ENCODE results near the gene OVCH2.
"Not testable (repeated sequence)": the region's sequence is repeated elsewhere in the genome, so short reads cannot be mapped to it uniquely, and the experiment has no call there.

The OVCH2 gene

GRCh38 chr11:7671347-7672215 lies 34.7 kb downstream of the OVCH2 start:
- H3K9me3 ChIP-seq (ENCODE audit: control insufficient read depth in 2 of 2, low read length in 2 of 2), result no peaks in the 10 kb centered on the region
- H3K27ac ChIP-seq (ENCODE audit: low read length), result no peak overlapping the region
- H3K9ac ChIP-seq (ENCODE audit: low read length in 2 of 2), result no peak overlapping the region
- no peak overlapping the region for H3K4me3 ChIP-seq (ENCODE audit: low read length in 2 of 2)
- peaks cover 12 to 22% of the 10 kb centered on the region in 2 donors for H3K27me3 ChIP-seq (ENCODE audit: control insufficient read depth in 1 of 2, insufficient read depth in 2 of 2, low read length in 2 of 2)
- H3K4me1 ChIP-seq (ENCODE audit: control insufficient read depth, insufficient read depth, low read length), result peaks cover 10% of the 10 kb centered on the region
- H3K36me3 ChIP-seq (ENCODE audit: control insufficient read depth in 2 of 2, insufficient read depth in 2 of 2, low read length in 2 of 2), result no peaks in the 10 kb centered on the region

- Histone ChIP-seq H3K9me3 (ENCODE audit: control insufficient read depth in 2 of 2, low read length in 2 of 2) (no peaks in the 10 kb centered on the region), H3K4me1 (ENCODE audit: control insufficient read depth, insufficient read depth, low read length) (peaks cover 10% of the 10 kb centered on the region), H3K27ac (ENCODE audit: low read length) (no peak overlapping the region), H3K36me3 (ENCODE audit: control insufficient read depth in 2 of 2, insufficient read depth in 2 of 2, low read length in 2 of 2) (no peaks in the 10 kb centered on the region), H3K4me3 (ENCODE audit: low read length in 2 of 2) (no peak overlapping the region), H3K9ac (ENCODE audit: low read length in 2 of 2) (no peak overlapping the region), H3K27me3 (ENCODE audit: control insufficient read depth in 1 of 2, insufficient read depth in 2 of 2, low read length in 2 of 2) (peaks cover 12 to 22% of the 10 kb centered on the region in 2 donors)
Measured at GRCh38 chr11:7670641-7671040, 35.6 kb downstream of the OVCH2 start.

GRCh38 chr11:7668911-7669310 lies 37.4 kb downstream of the OVCH2 start:
- Histone ChIP-seq H3K36me3 (ENCODE audit: control insufficient read depth in 2 of 2, insufficient read depth in 2 of 2, low read length in 2 of 2) (no peaks in the 10 kb centered on the region), H3K9ac (ENCODE audit: low read length in 2 of 2) (no peak overlapping the region), H3K9me3 (ENCODE audit: control insufficient read depth in 2 of 2, low read length in 2 of 2) (no peaks in the 10 kb centered on the region), H3K27me3 (ENCODE audit: control insufficient read depth in 1 of 2, insufficient read depth in 2 of 2, low read length in 2 of 2) (peaks cover 6 to 12% of the 10 kb centered on the region in 2 donors), H3K4me3 (ENCODE audit: low read length in 2 of 2) (no peak overlapping the region), H3K27ac (ENCODE audit: low read length) (no peak overlapping the region), H3K4me1 (ENCODE audit: control insufficient read depth, insufficient read depth, low read length) (peaks cover 9% of the 10 kb centered on the region)

GRCh38 chr11:7668464-7668863 lies 37.8 kb downstream of the OVCH2 start:
- Histone ChIP-seq H3K9me3 (ENCODE audit: control insufficient read depth in 2 of 2, low read length in 2 of 2) (no peaks in the 10 kb centered on the region), H3K4me1 (ENCODE audit: control insufficient read depth, insufficient read depth, low read length) (peaks cover 6% of the 10 kb centered on the region), H3K4me3 (ENCODE audit: low read length in 2 of 2) (no peak overlapping the region), H3K36me3 (ENCODE audit: control insufficient read depth in 2 of 2, insufficient read depth in 2 of 2, low read length in 2 of 2) (no peaks in the 10 kb centered on the region), H3K27me3 (ENCODE audit: control insufficient read depth in 1 of 2, insufficient read depth in 2 of 2, low read length in 2 of 2) (peaks cover 6 to 7% of the 10 kb centered on the region in 2 donors), H3K9ac (ENCODE audit: low read length in 2 of 2) (no peak overlapping the region), H3K27ac (ENCODE audit: low read length) (no peak overlapping the region)

GRCh38 chr11:7667460-7667859 lies 38.8 kb downstream of the OVCH2 start:
- H3K36me3 ChIP-seq (ENCODE audit: control insufficient read depth in 2 of 2, insufficient read depth in 2 of 2, low read length in 2 of 2), result no peaks in the 10 kb centered on the region
- no peaks in the 10 kb centered on the region for H3K9me3 ChIP-seq (ENCODE audit: control insufficient read depth in 2 of 2, low read length in 2 of 2)
- no peak overlapping the region for H3K9ac ChIP-seq (ENCODE audit: low read length in 2 of 2)
- no peak overlapping the region for H3K27ac ChIP-seq (ENCODE audit: low read length)
- H3K4me3 ChIP-seq (ENCODE audit: low read length in 2 of 2), result no peak overlapping the region
- no peaks in the 10 kb centered on the region for H3K27me3 ChIP-seq (ENCODE audit: control insufficient read depth in 1 of 2, insufficient read depth in 2 of 2, low read length in 2 of 2)
- H3K4me1 ChIP-seq (ENCODE audit: control insufficient read depth, insufficient read depth, low read length), result no peaks in the 10 kb centered on the region

GRCh38 chr11:7666292-7666866 lies 39.9 kb downstream of the OVCH2 start:
- no peaks in the 10 kb centered on the region for H3K27me3 ChIP-seq (ENCODE audit: control insufficient read depth in 1 of 2, insufficient read depth in 2 of 2, low read length in 2 of 2)
- no peaks in the 10 kb centered on the region for H3K4me1 ChIP-seq (ENCODE audit: control insufficient read depth, insufficient read depth, low read length)
- H3K9ac ChIP-seq (ENCODE audit: low read length in 2 of 2), result no peak overlapping the region
- H3K27ac ChIP-seq (ENCODE audit: low read length), result no peak overlapping the region
- no peaks in the 10 kb centered on the region for H3K9me3 ChIP-seq (ENCODE audit: control insufficient read depth in 2 of 2, low read length in 2 of 2)
- H3K4me3 ChIP-seq (ENCODE audit: low read length in 2 of 2), result no peak overlapping the region
- H3K36me3 ChIP-seq (ENCODE audit: control insufficient read depth in 2 of 2, insufficient read depth in 2 of 2, low read length in 2 of 2), result no peaks in the 10 kb centered on the region

- Histone ChIP-seq H3K36me3 (ENCODE audit: control insufficient read depth in 2 of 2, insufficient read depth in 2 of 2, low read length in 2 of 2) (no peaks in the 10 kb centered on the region), H3K27ac (ENCODE audit: low read length) (no peak overlapping the region), H3K4me1 (ENCODE audit: control insufficient read depth, insufficient read depth, low read length) (no peaks in the 10 kb centered on the region), H3K4me3 (ENCODE audit: low read length in 2 of 2) (no peak overlapping the region), H3K9ac (ENCODE audit: low read length in 2 of 2) (no peak overlapping the region), H3K27me3 (ENCODE audit: control insufficient read depth in 1 of 2, insufficient read depth in 2 of 2, low read length in 2 of 2) (no peaks in the 10 kb centered on the region), H3K9me3 (ENCODE audit: control insufficient read depth in 2 of 2, low read length in 2 of 2) (no peaks in the 10 kb centered on the region)
Measured at GRCh38 chr11:7665473-7666291, 40.6 kb downstream of the OVCH2 start.

- H3K9ac ChIP-seq (ENCODE audit: low read length in 2 of 2), result no peak overlapping the region
- no peaks in the 10 kb centered on the region for H3K9me3 ChIP-seq (ENCODE audit: control insufficient read depth in 2 of 2, low read length in 2 of 2)
- H3K4me1 ChIP-seq (ENCODE audit: control insufficient read depth, insufficient read depth, low read length), result no peaks in the 10 kb centered on the region
- no peaks in the 10 kb centered on the region for H3K27me3 ChIP-seq (ENCODE audit: control insufficient read depth in 1 of 2, insufficient read depth in 2 of 2, low read length in 2 of 2)
- H3K36me3 ChIP-seq (ENCODE audit: control insufficient read depth in 2 of 2, insufficient read depth in 2 of 2, low read length in 2 of 2), result no peaks in the 10 kb centered on the region
- H3K27ac ChIP-seq (ENCODE audit: low read length), result no peak overlapping the region
- no peak overlapping the region for H3K4me3 ChIP-seq (ENCODE audit: low read length in 2 of 2)
Measured at GRCh38 chr11:7664867-7665266, 41.4 kb downstream of the OVCH2 start.

- not testable (repeated sequence) for H3K9me3 ChIP-seq (ENCODE audit: control insufficient read depth in 2 of 2, low read length in 2 of 2); H3K36me3 ChIP-seq (ENCODE audit: control insufficient read depth in 2 of 2, insufficient read depth in 2 of 2, low read length in 2 of 2)
Measured at GRCh38 chr11:7663531-7663930, 42.7 kb downstream of the OVCH2 start.

GRCh38 chr11:7657306-7658025 lies 48.8 kb downstream of the OVCH2 start:
- Histone ChIP-seq H3K4me1 (ENCODE audit: control insufficient read depth, insufficient read depth, low read length) (peaks cover 3% of the 10 kb centered on the region), H3K9ac (ENCODE audit: low read length in 2 of 2) (no peak overlapping the region), H3K36me3 (ENCODE audit: control insufficient read depth in 2 of 2, insufficient read depth in 2 of 2, low read length in 2 of 2) (peaks cover 2 to 11% of the 10 kb centered on the region in 2 donors), H3K9me3 (ENCODE audit: control insufficient read depth in 2 of 2, low read length in 2 of 2) (no peaks in the 10 kb centered on the region), H3K27ac (ENCODE audit: low read length) (no peak overlapping the region), H3K27me3 (ENCODE audit: control insufficient read depth in 1 of 2, insufficient read depth in 2 of 2, low read length in 2 of 2) (no peaks in the 10 kb centered on the region), H3K4me3 (ENCODE audit: low read length in 2 of 2) (no peak overlapping the region)

More at GRCh38 chr11:7663531-7663930, 42.7 kb downstream of the OVCH2 start:
- not testable (repeated sequence) for H3K27me3 ChIP-seq (ENCODE audit: control insufficient read depth in 1 of 2, insufficient read depth in 2 of 2, low read length in 2 of 2); H3K27ac ChIP-seq (ENCODE audit: low read length); H3K9ac ChIP-seq (ENCODE audit: low read length in 2 of 2); H3K4me3 ChIP-seq (ENCODE audit: low read length in 2 of 2); H3K4me1 ChIP-seq (ENCODE audit: control insufficient read depth, insufficient read depth, low read length)

Measured in stomach smooth muscle (tissue), 2 donors.